GM23338 (cell line): Measurements from ENCODE around the gene ABCA13.

Experiments used
- CREB1 ChIP-seq: fragments of 250-450 bp; sonication (Bioruptor Pico); IDR thresholded peaks from 2 replicates; pipeline ENCODE4 v1.5.0; 2020; ENCODE audit warnings: low read depth, mild to moderate bottlenecking, moderate library complexity
- EZH2 ChIP-seq: fragments of 200-600 bp; sonication (generic); IDR thresholded peaks from one replicate; pipeline ENCODE4 v1.8.0; 2017; ENCODE audit warnings: antibody characterized with exemption, mild to moderate bottlenecking, low read depth; ENCODE audit not compliant: unreplicated experiment
- EZH2phosphoT487 ChIP-seq: fragments of 200-600 bp; sonication (generic); IDR thresholded peaks from one replicate; pipeline ENCODE4 v1.8.1; 2018; ENCODE audit warnings: antibody characterized with exemption; ENCODE audit not compliant: unreplicated experiment
- JUNB ChIP-seq: IDR thresholded peaks from one replicate; pipeline ENCODE4 v1.6.1; 2016; ENCODE audit warnings: antibody characterized with exemption; ENCODE audit not compliant: unreplicated experiment
- NANOG ChIP-seq: IDR thresholded peaks from 2 replicates; pipeline ENCODE4 v1.6.1; 2016; ENCODE audit warnings: antibody characterized with exemption, borderline replicate concordance
- POLR2AphosphoS5 ChIP-seq: IDR thresholded peaks from 2 replicates; pipeline ENCODE4 v1.6.1; 2016; ENCODE audit warnings: antibody characterized with exemption, low read depth
- REST ChIP-seq: IDR thresholded peaks from one replicate; pipeline ENCODE4 v1.6.1; 2018; ENCODE audit warnings: antibody characterized with exemption; ENCODE audit not compliant: unreplicated experiment
- STAT1 ChIP-seq: IDR thresholded peaks from one replicate; pipeline ENCODE4 v1.6.1; 2016; ENCODE audit warnings: antibody characterized with exemption; ENCODE audit not compliant: unreplicated experiment
- ZNF114 ChIP-seq: fragments of 250-450 bp; sonication (Bioruptor Pico); IDR thresholded peaks from 2 replicates; pipeline ENCODE4 v1.5.0; 2020; ENCODE audit warnings: mild to moderate bottlenecking, moderate library complexity
- TF ChIP-seq, protein P1 (sequence below), 2 experiments: fragments of 200-600 bp in 1 of 2; sonication (generic) in 1 of 2; conservative IDR thresholded peaks; 2 replicates each; pipeline versions ENCODE4 v1.5.1 to v1.6.1; 2016 to 2017; ENCODE audit warnings: antibody characterized with exemption in 2 of 2, low read depth in 2 of 2, mild to moderate bottlenecking in 2 of 2, moderate library complexity in 1 of 2
- TF ChIP-seq, protein P2 (sequence below): fragments of 250-450 bp; sonication (Bioruptor Pico); IDR thresholded peaks from 2 replicates; pipeline ENCODE4 v1.5.0; 2020; ENCODE audit warnings: mild to moderate bottlenecking, moderate library complexity

- TF ChIP-seq, protein P1, sequence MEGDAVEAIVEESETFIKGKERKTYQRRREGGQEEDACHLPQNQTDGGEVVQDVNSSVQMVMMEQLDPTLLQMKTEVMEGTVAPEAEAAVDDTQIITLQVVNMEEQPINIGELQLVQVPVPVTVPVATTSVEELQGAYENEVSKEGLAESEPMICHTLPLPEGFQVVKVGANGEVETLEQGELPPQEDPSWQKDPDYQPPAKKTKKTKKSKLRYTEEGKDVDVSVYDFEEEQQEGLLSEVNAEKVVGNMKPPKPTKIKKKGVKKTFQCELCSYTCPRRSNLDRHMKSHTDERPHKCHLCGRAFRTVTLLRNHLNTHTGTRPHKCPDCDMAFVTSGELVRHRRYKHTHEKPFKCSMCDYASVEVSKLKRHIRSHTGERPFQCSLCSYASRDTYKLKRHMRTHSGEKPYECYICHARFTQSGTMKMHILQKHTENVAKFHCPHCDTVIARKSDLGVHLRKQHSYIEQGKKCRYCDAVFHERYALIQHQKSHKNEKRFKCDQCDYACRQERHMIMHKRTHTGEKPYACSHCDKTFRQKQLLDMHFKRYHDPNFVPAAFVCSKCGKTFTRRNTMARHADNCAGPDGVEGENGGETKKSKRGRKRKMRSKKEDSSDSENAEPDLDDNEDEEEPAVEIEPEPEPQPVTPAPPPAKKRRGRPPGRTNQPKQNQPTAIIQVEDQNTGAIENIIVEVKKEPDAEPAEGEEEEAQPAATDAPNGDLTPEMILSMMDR (conservative IDR thresholded peaks at IDR 0.05; ENCODE audit: low read depth in 2 of 2), result no peak
- TF ChIP-seq POLR2AphosphoS5 (no peak), EZH2phosphoT487 (no peak), EZH2 (no peak), REST (no peak), ZNF114 (CRISPR knock-in tag) (no peak), CREB1 (CRISPR knock-in tag) (no peak), STAT1 (no peak), JUNB (no peak), NANOG (no peak)
- TF ChIP-seq, protein P2, sequence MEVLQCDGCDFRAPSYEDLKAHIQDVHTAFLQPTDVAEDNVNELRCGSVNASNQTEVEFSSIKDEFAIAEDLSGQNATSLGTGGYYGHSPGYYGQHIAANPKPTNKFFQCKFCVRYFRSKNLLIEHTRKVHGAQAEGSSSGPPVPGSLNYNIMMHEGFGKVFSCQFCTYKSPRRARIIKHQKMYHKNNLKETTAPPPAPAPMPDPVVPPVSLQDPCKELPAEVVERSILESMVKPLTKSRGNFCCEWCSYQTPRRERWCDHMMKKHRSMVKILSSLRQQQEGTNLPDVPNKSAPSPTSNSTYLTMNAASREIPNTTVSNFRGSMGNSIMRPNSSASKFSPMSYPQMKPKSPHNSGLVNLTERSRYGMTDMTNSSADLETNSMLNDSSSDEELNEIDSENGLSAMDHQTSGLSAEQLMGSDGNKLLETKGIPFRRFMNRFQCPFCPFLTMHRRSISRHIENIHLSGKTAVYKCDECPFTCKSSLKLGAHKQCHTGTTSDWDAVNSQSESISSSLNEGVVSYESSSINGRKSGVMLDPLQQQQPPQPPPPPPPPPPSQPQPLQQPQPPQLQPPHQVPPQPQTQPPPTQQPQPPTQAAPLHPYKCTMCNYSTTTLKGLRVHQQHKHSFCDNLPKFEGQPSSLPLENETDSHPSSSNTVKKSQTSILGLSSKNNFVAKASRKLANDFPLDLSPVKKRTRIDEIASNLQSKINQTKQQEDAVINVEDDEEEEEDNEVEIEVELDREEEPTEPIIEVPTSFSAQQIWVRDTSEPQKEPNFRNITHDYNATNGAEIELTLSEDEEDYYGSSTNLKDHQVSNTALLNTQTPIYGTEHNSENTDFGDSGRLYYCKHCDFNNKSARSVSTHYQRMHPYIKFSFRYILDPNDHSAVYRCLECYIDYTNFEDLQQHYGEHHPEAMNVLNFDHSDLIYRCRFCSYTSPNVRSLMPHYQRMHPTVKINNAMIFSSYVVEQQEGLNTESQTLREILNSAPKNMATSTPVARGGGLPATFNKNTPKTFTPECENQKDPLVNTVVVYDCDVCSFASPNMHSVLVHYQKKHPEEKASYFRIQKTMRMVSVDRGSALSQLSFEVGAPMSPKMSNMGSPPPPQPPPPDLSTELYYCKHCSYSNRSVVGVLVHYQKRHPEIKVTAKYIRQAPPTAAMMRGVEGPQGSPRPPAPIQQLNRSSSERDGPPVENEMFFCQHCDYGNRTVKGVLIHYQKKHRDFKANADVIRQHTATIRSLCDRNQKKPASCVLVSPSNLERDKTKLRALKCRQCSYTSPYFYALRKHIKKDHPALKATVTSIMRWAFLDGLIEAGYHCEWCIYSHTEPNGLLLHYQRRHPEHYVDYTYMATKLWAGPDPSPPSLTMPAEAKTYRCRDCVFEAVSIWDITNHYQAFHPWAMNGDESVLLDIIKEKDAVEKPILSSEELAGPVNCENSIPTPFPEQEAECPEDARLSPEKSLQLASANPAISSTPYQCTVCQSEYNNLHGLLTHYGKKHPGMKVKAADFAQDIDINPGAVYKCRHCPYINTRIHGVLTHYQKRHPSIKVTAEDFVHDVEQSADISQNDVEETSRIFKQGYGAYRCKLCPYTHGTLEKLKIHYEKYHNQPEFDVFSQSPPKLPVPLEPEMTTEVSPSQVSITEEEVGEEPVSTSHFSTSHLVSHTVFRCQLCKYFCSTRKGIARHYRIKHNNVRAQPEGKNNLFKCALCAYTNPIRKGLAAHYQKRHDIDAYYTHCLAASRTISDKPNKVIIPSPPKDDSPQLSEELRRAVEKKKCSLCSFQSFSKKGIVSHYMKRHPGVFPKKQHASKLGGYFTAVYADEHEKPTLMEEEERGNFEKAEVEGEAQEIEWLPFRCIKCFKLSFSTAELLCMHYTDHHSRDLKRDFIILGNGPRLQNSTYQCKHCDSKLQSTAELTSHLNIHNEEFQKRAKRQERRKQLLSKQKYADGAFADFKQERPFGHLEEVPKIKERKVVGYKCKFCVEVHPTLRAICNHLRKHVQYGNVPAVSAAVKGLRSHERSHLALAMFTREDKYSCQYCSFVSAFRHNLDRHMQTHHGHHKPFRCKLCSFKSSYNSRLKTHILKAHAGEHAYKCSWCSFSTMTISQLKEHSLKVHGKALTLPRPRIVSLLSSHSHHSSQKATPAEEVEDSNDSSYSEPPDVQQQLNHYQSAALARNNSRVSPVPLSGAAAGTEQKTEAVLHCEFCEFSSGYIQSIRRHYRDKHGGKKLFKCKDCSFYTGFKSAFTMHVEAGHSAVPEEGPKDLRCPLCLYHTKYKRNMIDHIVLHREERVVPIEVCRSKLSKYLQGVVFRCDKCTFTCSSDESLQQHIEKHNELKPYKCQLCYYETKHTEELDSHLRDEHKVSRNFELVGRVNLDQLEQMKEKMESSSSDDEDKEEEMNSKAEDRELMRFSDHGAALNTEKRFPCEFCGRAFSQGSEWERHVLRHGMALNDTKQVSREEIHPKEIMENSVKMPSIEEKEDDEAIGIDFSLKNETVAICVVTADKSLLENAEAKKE (CRISPR knock-in tag), result no peak
Measured at GRCh38 chr7:48249166-48249565, 77.9 kb downstream of the ABCA13 start.
